HK-2 (cell line): ENCODE data around the gene BAZ1A.
"Not testable (repeated sequence)": the region's sequence is repeated elsewhere in the genome, so short reads cannot be mapped to it uniquely, and the experiment has no call there.

ENCODE experiments used
- DNase-seq: peaks from one replicate; pipeline ENCODE4 v3.0.0-alpha.2; 2018; ENCODE audit not compliant: unreplicated experiment

BAZ1A gene

DNA sequence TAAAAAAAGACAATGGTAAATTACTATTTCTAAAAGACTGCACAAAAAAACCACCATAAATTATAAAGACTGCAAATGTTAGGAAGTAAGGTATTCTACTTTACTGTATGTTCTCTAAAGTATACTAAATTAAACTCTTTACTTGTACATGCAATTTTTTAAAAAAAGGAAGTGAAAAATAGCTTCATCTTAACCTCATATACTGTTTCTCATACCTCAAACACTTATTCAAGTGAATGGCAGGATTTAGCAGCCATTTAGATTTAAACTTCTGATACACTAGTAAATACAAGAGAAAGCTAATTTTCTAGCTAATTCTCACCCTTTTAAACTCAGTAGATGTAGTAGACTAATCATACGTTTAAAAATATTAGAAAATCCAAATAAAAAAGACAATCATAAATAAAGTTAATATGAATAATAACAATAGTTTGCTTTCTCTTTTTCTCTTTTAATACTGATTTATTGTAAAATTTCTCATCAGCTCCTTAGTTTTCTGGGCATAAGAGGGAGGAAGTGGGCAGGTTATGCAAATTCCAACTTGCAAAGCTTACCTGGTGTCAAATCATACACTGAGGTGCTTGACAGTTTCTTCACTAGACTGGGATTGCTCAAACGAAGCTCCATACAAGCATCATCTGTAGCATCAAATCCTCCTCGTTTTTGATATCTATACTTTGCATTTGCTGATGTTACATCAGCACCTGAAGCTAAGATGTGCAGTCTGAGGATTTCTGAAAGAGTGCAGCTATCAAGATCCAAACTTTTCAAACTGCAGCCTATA is 89.7 kb downstream of the BAZ1A start:
- DNase-seq: no peak

DNA sequence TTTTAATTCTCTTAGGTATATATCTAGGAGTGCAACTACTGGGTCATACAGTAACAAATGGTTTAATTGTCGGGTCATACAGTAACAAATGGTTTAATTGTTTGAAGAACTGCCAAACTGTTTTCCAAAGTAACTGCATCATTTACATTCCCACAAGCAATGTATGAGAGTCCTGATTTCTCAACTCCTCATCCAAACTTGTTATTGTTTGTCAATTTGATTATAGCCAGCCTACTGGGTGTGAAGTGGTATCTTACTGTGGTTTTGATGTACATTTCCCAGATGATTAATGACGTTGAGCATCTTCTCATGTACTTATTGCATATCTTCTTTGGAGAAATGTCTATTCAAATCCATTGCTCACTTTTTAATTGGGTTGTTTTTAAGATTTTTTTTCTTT is 93.1 kb downstream of the BAZ1A start:
- DNase-seq: no peak

DNA sequence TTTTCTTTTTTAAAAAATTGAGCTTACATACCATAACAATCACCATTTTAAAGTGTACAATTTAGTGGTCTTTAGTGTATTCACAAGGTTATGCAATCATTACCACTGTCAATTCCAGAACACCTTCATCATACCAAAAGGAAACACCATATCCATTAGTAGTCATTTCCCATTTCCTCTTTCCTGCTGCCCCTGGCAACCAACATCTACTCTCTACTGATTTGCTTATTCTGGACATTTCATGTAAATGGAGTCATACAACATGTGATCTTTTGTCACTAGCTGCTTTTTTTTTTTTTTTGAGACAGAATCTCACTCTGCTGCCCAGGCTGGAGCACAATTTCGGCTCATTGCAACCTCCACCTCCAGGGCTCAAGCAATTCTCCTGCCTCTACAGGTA is 93.9 kb downstream of the BAZ1A start:
- peak; percentile 24 for DNase-seq

DNA sequence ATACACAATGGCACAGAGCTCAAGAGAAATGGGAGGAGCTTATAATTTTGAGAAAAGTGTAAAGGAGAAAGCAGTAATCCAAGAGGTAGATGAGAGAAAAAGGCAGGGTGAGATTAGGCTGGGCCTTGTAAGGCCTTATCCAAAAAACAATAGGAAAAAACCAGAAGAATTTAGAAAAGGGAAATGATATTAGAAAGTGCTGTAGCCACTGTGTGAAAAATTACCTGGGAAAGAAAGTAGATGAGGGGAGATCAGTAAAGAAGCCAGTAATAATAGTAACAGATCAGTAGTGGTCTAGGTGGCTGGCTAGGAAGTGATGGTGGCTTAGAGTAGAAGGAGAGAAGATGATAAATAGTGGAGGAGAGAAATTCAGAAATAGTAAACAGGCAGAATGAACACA is 94.5 kb downstream of the BAZ1A start:
- no peak for DNase-seq

DNA sequence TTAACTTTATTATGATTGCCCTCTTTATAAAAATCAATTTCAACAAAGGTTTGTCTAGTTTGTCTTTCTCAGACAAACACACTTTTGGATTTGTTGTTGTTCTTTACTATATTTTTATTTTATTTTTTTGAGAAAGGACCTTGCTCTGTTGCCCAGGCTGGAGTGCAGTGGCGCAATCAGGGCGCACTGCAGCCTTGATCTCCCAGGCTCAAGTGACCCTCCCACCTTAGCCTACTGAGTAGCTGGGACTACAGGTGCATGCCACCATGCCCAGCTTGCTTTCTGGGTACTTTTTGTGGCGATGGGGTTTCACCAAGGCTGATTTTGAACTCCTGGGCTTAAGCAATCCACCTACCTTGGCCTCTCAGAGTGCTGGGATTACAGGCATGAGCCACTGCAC is 96.4 kb downstream of the BAZ1A start:
- DNase-seq: no peak

DNA sequence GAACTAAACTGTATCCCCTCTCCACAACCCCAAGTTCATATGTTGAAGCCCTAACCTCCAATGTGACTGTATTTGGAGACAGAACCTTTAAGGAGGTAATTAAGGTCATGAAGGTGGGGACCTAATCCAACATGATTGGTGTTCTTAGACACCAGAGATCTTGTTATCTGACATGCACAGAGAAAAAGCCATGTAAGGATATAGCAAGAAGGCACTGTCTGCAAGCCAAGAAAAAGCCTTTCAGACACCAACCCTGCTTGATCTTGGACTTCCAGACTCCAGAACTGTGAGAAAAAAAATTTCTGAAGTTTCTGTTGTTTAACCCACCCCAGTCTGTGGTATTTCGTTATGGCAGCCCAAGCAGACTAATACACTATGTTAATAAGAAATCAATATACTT is 98.5 kb downstream of the BAZ1A start:
- no peak for DNase-seq

DNA sequence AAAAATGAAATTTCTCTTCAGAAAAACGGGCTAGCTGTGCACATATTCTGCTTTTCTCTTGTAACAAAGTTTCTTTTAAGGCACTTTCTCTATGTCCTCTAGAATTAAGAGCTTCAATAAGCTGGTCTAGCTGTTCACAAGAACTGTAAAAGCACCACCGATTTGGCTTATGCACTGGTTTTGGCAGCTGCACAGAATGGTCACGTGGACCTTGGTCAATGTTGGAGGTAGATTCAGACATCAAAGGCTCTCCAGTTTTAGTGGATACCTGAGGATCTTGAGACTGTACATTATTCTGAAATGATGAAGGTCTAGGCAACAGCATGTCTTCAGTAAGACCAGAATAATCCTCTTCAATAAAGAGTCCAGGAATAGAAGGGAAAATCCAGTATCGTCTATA is 99.2 kb downstream of the BAZ1A start:
- no peak for DNase-seq

DNA sequence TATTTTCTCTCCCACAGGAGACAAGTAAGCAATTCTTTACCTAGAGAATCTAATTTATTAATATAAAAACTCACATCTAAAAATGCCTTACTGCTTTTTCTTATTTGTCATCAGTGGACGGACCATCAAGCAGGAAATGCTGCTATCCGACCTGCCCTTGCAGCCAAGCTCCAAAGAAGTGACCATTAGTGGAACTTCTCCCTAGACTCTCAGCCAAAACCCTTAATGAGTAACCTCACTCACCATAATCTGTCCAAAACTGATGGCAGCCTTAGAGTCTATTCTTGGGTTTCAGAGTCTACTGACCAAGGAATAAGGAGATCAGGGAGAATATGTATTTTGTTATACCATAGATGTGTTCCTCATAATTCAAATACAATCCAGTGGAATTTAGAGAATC is 99.8 kb downstream of the BAZ1A start:
- DNase-seq: no peak

DNA sequence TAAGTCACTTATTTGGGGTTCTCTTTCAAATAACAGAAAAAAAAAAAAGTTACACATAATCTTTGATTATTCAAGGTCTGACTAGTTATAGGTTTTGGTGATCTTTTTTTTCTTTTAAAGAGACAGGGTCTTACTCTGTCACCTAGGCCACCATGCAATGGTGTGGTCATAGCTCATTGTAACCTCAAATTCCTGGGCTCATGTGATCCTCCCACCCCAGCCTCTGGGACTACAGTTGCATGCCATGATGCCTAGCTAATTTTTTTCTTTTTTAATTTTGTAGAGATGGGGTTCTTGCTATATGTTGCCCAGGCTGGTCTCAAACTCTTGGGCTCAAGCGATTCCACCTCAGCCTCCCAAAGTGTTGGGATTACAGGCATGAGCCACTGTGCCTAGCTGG is 104.3 kb downstream of the BAZ1A start:
- DNase-seq: no peak

DNA sequence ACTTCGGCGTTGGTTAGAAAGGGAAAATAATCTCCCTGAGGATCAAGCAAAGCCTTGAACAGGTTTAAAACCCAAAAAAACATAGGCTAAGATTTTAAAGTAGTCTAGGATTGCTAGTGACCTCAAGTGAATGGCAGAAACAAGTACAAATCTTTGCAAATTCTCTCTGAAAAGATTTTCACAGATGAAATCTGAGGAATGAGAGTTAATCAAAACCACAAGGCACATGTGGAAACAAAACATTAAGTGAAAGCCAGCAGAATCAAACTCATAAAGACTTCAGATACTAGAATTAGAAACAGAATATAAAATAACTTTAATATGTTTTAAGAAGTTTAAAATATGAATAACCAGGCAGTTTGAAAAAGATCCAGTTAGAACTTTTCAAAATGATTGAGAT is 108.6 kb downstream of the BAZ1A start:
- no peak for DNase-seq

DNA sequence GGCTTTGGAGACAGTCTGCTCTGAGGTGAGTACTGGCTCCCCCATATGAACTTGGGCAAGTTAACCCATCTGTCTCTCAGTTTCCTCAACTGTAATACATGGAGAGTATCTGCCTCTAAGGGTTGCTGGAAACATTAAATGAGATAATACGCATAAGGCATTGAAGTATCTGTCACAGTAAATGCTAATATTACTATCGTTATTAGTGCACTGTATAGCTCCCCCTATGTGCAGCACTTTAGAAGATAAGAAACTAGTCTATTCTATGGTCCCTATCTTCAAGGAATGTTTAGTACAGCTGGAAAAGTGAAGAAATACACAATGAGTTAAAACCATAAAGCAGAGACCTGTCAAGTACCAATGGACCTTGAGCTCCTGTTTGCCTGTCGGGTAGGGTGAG is 109.1 kb downstream of the BAZ1A start:
- DNase-seq: no peak

DNA sequence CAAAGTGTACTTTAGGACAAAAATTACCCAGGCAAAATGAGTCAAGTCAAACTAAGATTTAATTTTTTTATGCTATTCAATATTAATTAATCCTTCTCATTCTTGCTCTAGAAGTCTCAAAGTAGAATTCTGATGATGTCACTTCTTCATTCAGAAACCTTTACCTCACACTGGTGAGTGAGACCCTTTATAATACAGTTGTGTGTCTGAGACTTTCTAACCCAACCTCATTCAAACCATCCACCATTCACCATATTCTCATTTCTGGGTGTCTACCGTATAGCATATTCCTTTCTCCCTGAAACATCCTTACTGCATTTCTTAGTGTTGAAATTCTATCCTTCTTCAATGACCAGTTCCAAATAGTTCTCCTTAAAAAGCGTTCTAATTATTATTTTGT is 119.9 kb downstream of the BAZ1A start:
- no peak for DNase-seq

DNA sequence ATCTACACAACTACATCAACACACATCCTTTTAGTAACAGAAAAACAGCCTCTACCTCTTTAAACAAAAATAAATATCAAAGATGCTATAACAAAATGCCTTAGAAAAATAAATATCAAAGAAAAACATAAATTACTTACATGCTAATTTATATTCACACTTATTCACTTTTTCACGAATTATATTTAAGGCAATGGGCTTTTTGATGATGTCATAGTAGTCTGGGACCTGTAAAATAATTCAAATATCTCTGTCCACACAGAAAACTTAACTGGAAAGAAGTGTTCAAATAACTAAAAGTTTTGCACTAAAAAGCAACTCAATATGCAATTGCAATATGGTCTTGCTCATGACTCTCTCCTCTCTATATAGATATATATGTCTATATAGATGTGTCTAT is 120.5 kb downstream of the BAZ1A start:
- DNase-seq: no peak

DNA sequence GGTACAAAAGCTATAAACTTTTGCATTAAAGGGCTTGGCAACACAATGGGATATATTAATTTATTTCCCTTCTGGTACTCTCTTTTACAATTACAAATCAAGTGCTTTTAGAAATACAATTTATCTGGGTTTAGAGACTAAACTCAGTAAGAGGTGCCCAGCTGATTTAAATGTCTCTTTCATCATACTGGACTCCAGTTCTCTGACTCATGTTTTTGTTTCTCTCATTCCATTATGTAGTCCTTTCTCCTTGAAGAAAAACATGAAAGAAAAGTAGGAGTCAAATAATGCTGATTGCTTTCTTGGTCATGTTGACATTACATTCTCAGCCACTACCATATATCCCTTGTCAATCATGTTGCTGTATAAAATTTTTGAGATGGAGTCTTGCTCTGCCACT is 124.5 kb downstream of the BAZ1A start:
- no peak for DNase-seq

DNA sequence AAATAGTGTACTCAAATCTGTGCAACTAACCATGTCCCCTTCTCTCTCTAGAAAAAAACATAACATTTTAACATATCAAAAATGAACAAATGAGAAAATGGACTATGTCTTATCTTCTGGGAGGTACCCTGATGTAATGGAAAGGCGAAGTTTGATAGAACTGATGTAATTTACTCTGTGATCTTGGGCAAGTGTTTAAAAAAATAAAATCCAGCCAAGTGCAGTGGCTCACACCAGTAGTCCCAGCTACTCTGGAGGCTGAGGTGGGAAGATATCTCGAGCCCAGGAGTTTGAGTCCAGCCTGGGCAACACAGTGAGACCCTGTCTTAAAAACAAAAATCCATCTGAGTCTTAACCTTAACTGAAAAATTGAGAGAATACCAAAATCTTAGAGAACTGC is 124.9 kb downstream of the BAZ1A start:
- DNase-seq: no peak

DNA sequence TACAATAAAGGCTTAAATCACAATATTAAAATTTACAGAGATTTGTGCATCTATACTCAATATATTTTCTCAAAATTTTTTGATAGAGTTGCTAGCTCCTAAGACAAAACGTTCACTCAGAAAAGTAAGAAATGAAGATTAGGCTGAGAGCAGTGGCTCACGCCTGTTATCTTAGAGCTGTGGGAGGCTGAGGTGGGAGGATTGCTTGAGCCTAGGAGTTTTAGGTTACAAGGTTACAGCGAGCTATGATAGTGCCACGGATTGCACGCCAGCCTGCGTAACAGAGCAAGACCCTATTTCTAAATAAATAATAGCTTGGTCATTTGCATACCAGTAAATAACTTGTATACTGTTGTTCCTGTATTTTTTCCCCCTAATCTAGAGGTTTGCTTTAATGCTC is 125.8 kb downstream of the BAZ1A start:
- no peak for DNase-seq

DNA sequence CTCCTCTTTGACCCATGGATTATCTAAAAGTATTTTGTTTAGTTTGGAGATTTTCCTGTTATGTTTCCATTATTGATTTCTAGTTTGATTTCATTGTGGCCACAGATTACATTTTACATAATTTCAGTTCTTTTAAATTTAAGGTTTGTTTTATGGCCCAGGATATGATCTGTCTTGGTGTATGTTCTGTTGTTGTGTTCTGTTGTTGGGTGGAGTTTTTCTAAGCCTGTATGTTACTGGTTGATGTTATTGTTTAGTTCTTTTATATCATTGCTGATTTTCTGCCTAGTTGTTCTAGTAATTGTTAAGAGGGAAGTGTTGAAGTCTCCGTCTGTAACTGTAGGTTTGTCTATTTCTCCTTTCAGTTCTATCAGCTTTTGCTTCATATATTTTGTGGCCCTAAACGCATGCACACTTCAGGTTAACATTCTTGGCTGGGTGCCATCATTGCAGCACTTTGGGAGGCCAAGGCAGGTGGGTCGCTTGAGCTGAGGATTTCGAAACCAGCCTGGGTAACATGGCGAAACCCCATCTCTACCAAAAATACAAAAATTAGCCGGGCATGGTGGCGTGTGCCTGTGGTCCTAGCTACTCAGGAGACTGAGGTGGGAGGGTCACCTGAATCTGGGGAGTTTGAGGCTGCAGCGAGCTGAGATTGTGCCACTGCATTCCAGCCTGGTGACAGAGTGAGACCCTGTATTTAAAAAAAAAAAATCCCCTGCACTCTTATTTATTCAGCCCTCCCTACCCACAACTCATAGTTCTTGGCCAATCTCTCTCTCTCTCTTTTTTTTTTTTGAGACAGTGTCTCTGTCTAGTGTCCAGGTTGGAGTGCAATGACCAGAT is 132.7 kb downstream of the BAZ1A start:
- DNase-seq: no peak

DNA sequence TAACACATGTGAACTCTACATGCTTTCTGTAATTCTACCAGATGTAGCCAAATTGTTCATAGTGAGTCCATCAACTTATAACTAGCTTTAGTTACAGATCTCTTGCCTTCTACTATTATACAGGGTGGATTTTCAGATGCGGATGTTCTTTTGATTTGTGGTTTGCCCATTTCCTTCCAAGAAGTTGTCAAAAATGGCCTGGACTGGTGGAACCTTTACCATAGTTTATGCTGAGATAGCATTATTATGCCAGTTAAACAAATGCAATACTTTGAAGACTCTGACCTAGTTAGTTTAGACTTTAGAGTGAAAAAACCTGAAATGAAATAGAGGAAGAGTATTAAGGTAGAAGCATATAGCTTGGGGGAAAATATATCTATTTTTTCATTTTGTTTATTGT is 133.3 kb downstream of the BAZ1A start:
- DNase-seq: no peak

DNA sequence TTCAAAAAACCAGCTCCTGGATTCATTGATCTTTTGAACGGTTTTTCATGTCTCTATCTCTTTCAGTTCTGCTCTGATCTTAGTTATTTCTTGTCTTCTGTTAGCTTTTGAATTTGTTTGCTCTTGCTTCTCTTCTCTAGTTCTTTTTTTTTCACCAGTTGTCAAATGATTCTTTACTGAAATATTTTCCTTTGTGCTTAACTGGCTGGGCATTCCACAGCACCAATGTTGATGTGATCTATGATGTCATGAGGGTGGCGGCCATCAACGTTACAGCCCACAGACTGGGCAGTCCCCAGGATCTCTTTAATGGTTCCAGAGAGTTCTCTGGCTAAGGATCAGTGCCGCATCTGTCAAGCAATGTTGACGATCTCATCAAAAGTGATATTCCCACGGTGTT is 135.0 kb downstream of the BAZ1A start:
- DNase-seq: not testable (repeated sequence)

DNA sequence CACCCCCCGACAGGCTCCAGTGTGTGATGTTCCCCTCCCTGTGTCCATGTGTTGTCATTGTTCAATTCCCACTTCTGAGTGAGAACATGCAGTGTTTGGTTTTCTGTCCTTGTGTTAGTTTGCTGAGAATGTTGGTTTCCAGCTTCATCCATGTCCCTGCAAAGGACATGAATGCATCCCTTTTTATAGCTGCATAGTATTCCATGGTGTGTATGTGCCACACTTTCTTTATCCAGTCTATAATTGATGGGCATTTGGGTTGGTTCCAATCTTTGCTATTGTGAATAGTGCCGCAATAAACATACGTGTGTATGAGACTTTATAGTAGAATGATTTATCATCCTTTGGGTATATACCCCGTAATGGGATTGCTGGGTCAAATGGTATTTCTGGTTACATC is 138.1 kb downstream of the BAZ1A start:
- DNase-seq: not testable (repeated sequence)

DNA sequence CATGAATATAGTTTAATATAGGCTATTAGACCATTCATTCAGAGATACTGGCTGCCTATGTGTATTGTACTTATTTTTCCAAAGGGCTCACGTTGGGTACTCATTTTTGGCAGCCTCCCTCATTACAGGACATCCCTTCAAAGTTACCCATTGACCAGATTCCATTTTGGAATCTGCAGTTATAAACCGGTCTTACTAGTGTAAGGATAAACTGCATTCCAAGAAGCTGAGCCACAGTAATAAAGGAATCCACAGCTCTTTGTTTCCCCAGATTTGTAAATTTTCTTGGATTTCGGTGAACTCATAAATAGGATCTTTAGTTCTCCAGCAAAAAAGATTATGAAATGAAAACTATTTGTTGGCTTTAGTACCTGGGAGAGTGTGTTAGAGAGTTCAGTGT is 141.9 kb downstream of the BAZ1A start:
- no peak for DNase-seq

DNA sequence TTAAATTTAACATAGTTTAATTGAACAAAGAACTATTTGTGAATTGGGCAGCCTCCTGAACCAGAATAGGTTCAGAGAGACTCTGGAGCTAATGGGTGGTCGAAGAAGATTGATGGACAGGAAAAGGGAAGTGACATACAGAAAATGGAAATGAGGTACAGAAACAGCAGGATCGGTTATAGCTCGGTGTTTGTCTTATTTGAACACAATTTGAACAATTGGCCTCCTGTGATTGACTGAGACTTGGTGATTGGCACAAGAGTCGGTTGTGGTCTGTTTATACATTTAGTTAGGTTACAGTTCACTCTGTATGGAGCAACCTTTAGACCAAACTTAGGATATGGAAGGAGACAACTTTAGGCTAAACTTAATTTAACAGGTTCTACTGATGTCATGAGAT is 142.4 kb downstream of the BAZ1A start:
- DNase-seq: no peak

DNA sequence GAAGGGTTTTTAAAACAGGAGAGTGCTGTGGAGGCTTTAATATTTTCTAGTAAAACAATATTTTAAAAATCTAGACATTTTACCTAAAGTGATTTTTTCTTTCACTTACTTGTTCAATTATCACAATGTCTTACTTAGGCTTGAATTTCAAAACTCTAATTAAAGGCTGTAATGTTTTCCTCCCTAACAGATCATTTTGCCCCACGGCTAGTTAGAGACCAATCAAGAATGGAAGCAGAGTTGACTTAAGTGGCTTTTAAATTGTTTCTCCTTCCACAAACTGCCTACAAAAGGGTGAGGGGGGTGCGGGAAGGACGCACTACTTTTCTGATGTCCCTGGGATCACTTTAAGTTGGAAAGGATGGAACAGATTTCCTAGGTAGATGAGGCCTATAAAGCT is 151.3 kb downstream of the BAZ1A start:
- no peak for DNase-seq
